GM23338 (cell line): ENCODE measurements around the gene ZNF20. TPM values are rescaled to one million over a fixed set of nuclear protein-coding genes. Genes with fewer than 3 reads are reported as not detected.

Source experiments
- ATAC-seq: fragments of 200-7000 bp; cut with Tn5 transposase; 3 replicates; pipeline ENCODE4 v1.9.1; 2020
- DNase-seq: peaks from one replicate; pipeline ENCODE4 v3.0.0-alpha.2; 2015; ENCODE audit warnings: low spot score
- H2AFZ ChIP-seq: fragments of 200-600 bp; sonication (generic); 2 replicates; pipeline ENCODE4 v1.8.0; 2016; ENCODE audit warnings: antibody characterized with exemption, mild to moderate bottlenecking, moderate library complexity
- H3F3A ChIP-seq: fragments of 200-600 bp; sonication (generic); replicated peaks from 2 replicates; pipeline ENCODE4 v1.8.0; 2017; ENCODE audit warnings: antibody characterized with exemption, mixed run types, low read depth
- H3K27ac ChIP-seq: fragments of 200-600 bp; sonication (generic); 2 replicates; pipeline ENCODE4 v1.6.1; 2016; ENCODE audit warnings: low read depth
- H3K27me3 ChIP-seq: fragments of 200-600 bp; sonication (generic); 2 replicates; pipeline ENCODE4 v1.8.0; 2016; ENCODE audit warnings: mild to moderate bottlenecking, mixed run types, moderate library complexity; ENCODE audit not compliant: insufficient read depth
- H3K36me3 ChIP-seq: fragments of 200-600 bp; sonication (generic); 2 replicates; pipeline ENCODE4 v1.8.0; 2016; ENCODE audit warnings: mild to moderate bottlenecking; ENCODE audit not compliant: insufficient read depth
- H3K4me1 ChIP-seq: fragments of 200-600 bp; sonication (generic); 2 replicates; pipeline ENCODE4 v1.8.0; 2016; ENCODE audit warnings: mild to moderate bottlenecking, moderate library complexity; ENCODE audit not compliant: insufficient read depth
- H3K4me2 ChIP-seq: fragments of 200-600 bp; sonication (generic); 2 replicates; pipeline ENCODE4 v1.7.1; 2017; ENCODE audit warnings: mixed run types
- H3K4me3 ChIP-seq: fragments of 200-600 bp; sonication (generic); 2 replicates; pipeline ENCODE4 v1.6.1; 2016; ENCODE audit warnings: mixed run types
- H3K79me2 ChIP-seq: fragments of 200-600 bp; sonication (generic); replicated peaks from 2 replicates; pipeline ENCODE4 v1.8.0; 2017; ENCODE audit warnings: mild to moderate bottlenecking; ENCODE audit not compliant: insufficient read depth
- H3K9me2 ChIP-seq: fragments of 200-600 bp; sonication (generic); 2 replicates; pipeline ENCODE4 v1.8.0; 2017; ENCODE audit not compliant: insufficient read depth
- H4K20me1 ChIP-seq: fragments of 200-600 bp; sonication (generic); replicated peaks from 2 replicates; pipeline ENCODE4 v1.8.0; 2017; ENCODE audit warnings: mild to moderate bottlenecking; ENCODE audit not compliant: insufficient read depth
- H3K27ac Mint-ChIP-seq: 2 replicates; pipeline ENCODE4 v1.8.0; 2020; ENCODE audit warnings: inconsistent platforms, mild to moderate bottlenecking, moderate library complexity, mixed read lengths
- H3K27me3 Mint-ChIP-seq: 3 replicates; pipeline ENCODE4 v1.8.0; 2022; ENCODE audit warnings: low read depth, mild to moderate bottlenecking, moderate library complexity, mixed read lengths, inconsistent platforms; ENCODE audit not compliant: insufficient read depth, poor library complexity
- H3K36me3 Mint-ChIP-seq: 3 replicates; pipeline ENCODE4 v1.8.0; 2021; ENCODE audit warnings: low read depth, mild to moderate bottlenecking, inconsistent platforms, moderate library complexity, mixed read lengths
- H3K4me1 Mint-ChIP-seq: 3 replicates; pipeline ENCODE4 v1.8.0; 2020; ENCODE audit warnings: mild to moderate bottlenecking, inconsistent platforms, mixed read lengths
- H3K4me3 Mint-ChIP-seq: 3 replicates; pipeline ENCODE4 v1.8.0; 2021; ENCODE audit warnings: moderate library complexity, mild to moderate bottlenecking, inconsistent platforms, mixed read lengths
- H3K9me3 Mint-ChIP-seq: 3 replicates; pipeline ENCODE4 v1.8.0; 2020; ENCODE audit warnings: moderate library complexity, mild to moderate bottlenecking, inconsistent platforms, mixed read lengths
- CREB1 ChIP-seq: fragments of 250-450 bp; sonication (Bioruptor Pico); IDR thresholded peaks from 2 replicates; pipeline ENCODE4 v1.5.0; 2020; ENCODE audit warnings: low read depth, mild to moderate bottlenecking, moderate library complexity
- EZH2 ChIP-seq: fragments of 200-600 bp; sonication (generic); IDR thresholded peaks from one replicate; pipeline ENCODE4 v1.8.0; 2017; ENCODE audit warnings: antibody characterized with exemption, mild to moderate bottlenecking, low read depth; ENCODE audit not compliant: unreplicated experiment
- EZH2phosphoT487 ChIP-seq: fragments of 200-600 bp; sonication (generic); IDR thresholded peaks from one replicate; pipeline ENCODE4 v1.8.1; 2018; ENCODE audit warnings: antibody characterized with exemption; ENCODE audit not compliant: unreplicated experiment
- JUNB ChIP-seq: IDR thresholded peaks from one replicate; pipeline ENCODE4 v1.6.1; 2016; ENCODE audit warnings: antibody characterized with exemption; ENCODE audit not compliant: unreplicated experiment
- NANOG ChIP-seq: IDR thresholded peaks from 2 replicates; pipeline ENCODE4 v1.6.1; 2016; ENCODE audit warnings: antibody characterized with exemption, borderline replicate concordance
- STAT1 ChIP-seq: IDR thresholded peaks from one replicate; pipeline ENCODE4 v1.6.1; 2016; ENCODE audit warnings: antibody characterized with exemption; ENCODE audit not compliant: unreplicated experiment
- ZNF114 ChIP-seq: fragments of 250-450 bp; sonication (Bioruptor Pico); IDR thresholded peaks from 2 replicates; pipeline ENCODE4 v1.5.0; 2020; ENCODE audit warnings: mild to moderate bottlenecking, moderate library complexity
- polyA plus RNA-seq: library from polyadenylated mRNA; unstranded; fragments of >200 nt; fragmentation: Nextera tagmentation; extraction: Ambion mirVana; gene quantifications from 2 replicates; pipeline ENCODE4 v1.2.1, GENCODE V29; 2016
- total RNA-seq: library from RNA; depleted of rRNA; stranded (reverse); fragments of >200 nt; shearing (Covaris generic); gene quantifications from 2 replicates; pipeline ENCODE4 v1.2.3, GENCODE V29; 2014
- TF ChIP-seq, protein P1 (sequence below): IDR thresholded peaks from one replicate; pipeline ENCODE4 v1.6.1; 2018; ENCODE audit warnings: antibody characterized with exemption; ENCODE audit not compliant: unreplicated experiment
- TF ChIP-seq, protein P2 (sequence below), 2 experiments: fragments of 200-600 bp in 1 of 2; sonication (generic) in 1 of 2; conservative IDR thresholded peaks; 2 replicates each; pipeline versions ENCODE4 v1.5.1 to v1.6.1; 2016 to 2017; ENCODE audit warnings: antibody characterized with exemption in 2 of 2, low read depth in 2 of 2, mild to moderate bottlenecking in 2 of 2, moderate library complexity in 1 of 2
- TF ChIP-seq, protein P3 (sequence below): IDR thresholded peaks from 2 replicates; pipeline ENCODE4 v1.6.1; 2016; ENCODE audit warnings: antibody characterized with exemption
- TF ChIP-seq, protein P4 (sequence below): fragments of 250-450 bp; sonication (Bioruptor Pico); IDR thresholded peaks from 2 replicates; pipeline ENCODE4 v1.5.0; 2020; ENCODE audit warnings: mild to moderate bottlenecking, moderate library complexity

Gene ZNF20
- total and polyA plus RNA-seq, 2 experiments from 2014 or later, result 4.1 to 7.5 TPM

DNA sequence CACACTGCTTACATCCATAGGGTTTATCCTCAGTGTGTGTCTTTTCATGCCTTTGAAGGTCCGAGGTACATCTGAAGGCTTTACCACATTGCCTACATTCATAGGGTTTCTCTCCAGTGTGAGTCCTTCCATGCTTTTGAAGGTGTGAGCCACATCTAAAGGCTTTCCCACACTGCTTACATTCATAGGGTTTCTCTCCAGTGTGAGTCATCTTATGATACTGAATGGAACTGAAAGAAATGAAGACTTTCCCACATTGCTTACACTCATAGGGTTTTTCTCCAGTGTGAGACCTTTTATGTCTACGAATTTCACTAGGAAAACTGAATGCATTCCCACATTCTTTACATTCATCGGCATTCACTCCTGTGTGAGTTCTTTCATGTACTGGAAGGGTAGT is 7.1 kb downstream of the ZNF20 start (continued):
- TF ChIP-seq CREB1, result no peak
- no peak for TF ChIP-seq EZH2phosphoT487
- TF ChIP-seq JUNB, result no peak
- TF ChIP-seq NANOG, result no peak
- TF ChIP-seq EZH2, result no peak
- TF ChIP-seq, protein P1, sequence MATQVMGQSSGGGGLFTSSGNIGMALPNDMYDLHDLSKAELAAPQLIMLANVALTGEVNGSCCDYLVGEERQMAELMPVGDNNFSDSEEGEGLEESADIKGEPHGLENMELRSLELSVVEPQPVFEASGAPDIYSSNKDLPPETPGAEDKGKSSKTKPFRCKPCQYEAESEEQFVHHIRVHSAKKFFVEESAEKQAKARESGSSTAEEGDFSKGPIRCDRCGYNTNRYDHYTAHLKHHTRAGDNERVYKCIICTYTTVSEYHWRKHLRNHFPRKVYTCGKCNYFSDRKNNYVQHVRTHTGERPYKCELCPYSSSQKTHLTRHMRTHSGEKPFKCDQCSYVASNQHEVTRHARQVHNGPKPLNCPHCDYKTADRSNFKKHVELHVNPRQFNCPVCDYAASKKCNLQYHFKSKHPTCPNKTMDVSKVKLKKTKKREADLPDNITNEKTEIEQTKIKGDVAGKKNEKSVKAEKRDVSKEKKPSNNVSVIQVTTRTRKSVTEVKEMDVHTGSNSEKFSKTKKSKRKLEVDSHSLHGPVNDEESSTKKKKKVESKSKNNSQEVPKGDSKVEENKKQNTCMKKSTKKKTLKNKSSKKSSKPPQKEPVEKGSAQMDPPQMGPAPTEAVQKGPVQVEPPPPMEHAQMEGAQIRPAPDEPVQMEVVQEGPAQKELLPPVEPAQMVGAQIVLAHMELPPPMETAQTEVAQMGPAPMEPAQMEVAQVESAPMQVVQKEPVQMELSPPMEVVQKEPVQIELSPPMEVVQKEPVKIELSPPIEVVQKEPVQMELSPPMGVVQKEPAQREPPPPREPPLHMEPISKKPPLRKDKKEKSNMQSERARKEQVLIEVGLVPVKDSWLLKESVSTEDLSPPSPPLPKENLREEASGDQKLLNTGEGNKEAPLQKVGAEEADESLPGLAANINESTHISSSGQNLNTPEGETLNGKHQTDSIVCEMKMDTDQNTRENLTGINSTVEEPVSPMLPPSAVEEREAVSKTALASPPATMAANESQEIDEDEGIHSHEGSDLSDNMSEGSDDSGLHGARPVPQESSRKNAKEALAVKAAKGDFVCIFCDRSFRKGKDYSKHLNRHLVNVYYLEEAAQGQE, result no peak
- TF ChIP-seq, protein P2, sequence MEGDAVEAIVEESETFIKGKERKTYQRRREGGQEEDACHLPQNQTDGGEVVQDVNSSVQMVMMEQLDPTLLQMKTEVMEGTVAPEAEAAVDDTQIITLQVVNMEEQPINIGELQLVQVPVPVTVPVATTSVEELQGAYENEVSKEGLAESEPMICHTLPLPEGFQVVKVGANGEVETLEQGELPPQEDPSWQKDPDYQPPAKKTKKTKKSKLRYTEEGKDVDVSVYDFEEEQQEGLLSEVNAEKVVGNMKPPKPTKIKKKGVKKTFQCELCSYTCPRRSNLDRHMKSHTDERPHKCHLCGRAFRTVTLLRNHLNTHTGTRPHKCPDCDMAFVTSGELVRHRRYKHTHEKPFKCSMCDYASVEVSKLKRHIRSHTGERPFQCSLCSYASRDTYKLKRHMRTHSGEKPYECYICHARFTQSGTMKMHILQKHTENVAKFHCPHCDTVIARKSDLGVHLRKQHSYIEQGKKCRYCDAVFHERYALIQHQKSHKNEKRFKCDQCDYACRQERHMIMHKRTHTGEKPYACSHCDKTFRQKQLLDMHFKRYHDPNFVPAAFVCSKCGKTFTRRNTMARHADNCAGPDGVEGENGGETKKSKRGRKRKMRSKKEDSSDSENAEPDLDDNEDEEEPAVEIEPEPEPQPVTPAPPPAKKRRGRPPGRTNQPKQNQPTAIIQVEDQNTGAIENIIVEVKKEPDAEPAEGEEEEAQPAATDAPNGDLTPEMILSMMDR (conservative IDR thresholded peaks at IDR 0.05; ENCODE audit: low read depth in 2 of 2), result no peak

DNA sequence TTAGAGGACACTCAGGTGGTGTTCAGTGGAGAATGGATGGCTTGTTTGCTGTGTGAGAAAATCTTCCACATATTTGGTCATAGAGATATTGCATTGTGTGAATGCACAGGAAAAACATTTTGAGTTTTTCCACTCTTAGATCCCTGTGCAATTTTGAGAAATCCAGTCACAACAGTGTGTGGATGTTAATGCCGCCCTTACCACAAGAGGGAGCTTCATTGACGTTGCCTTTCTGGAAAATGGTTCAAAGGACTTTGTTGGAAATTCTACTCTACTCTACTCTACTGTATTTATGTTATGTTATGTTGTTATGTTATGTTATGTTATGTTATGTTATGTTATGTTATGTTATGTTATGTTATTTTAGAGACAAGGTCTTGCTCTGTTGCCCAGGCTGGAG is 13.4 kb downstream of the ZNF20 start:
- H3K36me3 ChIP-seq, result peaks cover 10% of the 10 kb centered on the region; the same call in 1 of the 2 replicates
- peaks cover 85% of the 10 kb centered on the region for H3K9me3 Mint-ChIP-seq
- no peak for ATAC-seq

More for the DNA sequence above, 13.4 kb downstream of the ZNF20 start:
- Mint-ChIP-seq H3K4me1 (no peaks in the 10 kb centered on the region), H3K36me3 (peaks cover 48% of the 10 kb centered on the region), H3K27me3 (peaks cover 6% of the 10 kb centered on the region), H3K27ac (no peak overlapping the region), H3K4me3 (no peak overlapping the region)
- Histone ChIP-seq H3K79me2 (no peaks in the 10 kb centered on the region), H3K4me3 (no peak overlapping the region), H3K9me2 (no peaks in the 10 kb centered on the region), H3K27me3 (no peaks in the 10 kb centered on the region), H3F3A (no peaks in the 10 kb centered on the region), H3K27ac (no peak overlapping the region), H3K4me2 (no peak overlapping the region), H4K20me1 (no peaks in the 10 kb centered on the region), H3K4me1 (no peaks in the 10 kb centered on the region), H2AFZ (no peak overlapping the region)
- DNase-seq, result peak; percentile 64
- TF ChIP-seq STAT1 (no peak), JUNB (no peak), ZNF114 (CRISPR knock-in tag) (no peak), EZH2phosphoT487 (no peak)
- TF ChIP-seq, protein P3, sequence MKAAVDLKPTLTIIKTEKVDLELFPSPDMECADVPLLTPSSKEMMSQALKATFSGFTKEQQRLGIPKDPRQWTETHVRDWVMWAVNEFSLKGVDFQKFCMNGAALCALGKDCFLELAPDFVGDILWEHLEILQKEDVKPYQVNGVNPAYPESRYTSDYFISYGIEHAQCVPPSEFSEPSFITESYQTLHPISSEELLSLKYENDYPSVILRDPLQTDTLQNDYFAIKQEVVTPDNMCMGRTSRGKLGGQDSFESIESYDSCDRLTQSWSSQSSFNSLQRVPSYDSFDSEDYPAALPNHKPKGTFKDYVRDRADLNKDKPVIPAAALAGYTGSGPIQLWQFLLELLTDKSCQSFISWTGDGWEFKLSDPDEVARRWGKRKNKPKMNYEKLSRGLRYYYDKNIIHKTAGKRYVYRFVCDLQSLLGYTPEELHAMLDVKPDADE, result no peak
- TF ChIP-seq, protein P4, sequence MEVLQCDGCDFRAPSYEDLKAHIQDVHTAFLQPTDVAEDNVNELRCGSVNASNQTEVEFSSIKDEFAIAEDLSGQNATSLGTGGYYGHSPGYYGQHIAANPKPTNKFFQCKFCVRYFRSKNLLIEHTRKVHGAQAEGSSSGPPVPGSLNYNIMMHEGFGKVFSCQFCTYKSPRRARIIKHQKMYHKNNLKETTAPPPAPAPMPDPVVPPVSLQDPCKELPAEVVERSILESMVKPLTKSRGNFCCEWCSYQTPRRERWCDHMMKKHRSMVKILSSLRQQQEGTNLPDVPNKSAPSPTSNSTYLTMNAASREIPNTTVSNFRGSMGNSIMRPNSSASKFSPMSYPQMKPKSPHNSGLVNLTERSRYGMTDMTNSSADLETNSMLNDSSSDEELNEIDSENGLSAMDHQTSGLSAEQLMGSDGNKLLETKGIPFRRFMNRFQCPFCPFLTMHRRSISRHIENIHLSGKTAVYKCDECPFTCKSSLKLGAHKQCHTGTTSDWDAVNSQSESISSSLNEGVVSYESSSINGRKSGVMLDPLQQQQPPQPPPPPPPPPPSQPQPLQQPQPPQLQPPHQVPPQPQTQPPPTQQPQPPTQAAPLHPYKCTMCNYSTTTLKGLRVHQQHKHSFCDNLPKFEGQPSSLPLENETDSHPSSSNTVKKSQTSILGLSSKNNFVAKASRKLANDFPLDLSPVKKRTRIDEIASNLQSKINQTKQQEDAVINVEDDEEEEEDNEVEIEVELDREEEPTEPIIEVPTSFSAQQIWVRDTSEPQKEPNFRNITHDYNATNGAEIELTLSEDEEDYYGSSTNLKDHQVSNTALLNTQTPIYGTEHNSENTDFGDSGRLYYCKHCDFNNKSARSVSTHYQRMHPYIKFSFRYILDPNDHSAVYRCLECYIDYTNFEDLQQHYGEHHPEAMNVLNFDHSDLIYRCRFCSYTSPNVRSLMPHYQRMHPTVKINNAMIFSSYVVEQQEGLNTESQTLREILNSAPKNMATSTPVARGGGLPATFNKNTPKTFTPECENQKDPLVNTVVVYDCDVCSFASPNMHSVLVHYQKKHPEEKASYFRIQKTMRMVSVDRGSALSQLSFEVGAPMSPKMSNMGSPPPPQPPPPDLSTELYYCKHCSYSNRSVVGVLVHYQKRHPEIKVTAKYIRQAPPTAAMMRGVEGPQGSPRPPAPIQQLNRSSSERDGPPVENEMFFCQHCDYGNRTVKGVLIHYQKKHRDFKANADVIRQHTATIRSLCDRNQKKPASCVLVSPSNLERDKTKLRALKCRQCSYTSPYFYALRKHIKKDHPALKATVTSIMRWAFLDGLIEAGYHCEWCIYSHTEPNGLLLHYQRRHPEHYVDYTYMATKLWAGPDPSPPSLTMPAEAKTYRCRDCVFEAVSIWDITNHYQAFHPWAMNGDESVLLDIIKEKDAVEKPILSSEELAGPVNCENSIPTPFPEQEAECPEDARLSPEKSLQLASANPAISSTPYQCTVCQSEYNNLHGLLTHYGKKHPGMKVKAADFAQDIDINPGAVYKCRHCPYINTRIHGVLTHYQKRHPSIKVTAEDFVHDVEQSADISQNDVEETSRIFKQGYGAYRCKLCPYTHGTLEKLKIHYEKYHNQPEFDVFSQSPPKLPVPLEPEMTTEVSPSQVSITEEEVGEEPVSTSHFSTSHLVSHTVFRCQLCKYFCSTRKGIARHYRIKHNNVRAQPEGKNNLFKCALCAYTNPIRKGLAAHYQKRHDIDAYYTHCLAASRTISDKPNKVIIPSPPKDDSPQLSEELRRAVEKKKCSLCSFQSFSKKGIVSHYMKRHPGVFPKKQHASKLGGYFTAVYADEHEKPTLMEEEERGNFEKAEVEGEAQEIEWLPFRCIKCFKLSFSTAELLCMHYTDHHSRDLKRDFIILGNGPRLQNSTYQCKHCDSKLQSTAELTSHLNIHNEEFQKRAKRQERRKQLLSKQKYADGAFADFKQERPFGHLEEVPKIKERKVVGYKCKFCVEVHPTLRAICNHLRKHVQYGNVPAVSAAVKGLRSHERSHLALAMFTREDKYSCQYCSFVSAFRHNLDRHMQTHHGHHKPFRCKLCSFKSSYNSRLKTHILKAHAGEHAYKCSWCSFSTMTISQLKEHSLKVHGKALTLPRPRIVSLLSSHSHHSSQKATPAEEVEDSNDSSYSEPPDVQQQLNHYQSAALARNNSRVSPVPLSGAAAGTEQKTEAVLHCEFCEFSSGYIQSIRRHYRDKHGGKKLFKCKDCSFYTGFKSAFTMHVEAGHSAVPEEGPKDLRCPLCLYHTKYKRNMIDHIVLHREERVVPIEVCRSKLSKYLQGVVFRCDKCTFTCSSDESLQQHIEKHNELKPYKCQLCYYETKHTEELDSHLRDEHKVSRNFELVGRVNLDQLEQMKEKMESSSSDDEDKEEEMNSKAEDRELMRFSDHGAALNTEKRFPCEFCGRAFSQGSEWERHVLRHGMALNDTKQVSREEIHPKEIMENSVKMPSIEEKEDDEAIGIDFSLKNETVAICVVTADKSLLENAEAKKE, result no peak
- TF ChIP-seq, protein P2 (conservative IDR thresholded peaks at IDR 0.05; ENCODE audit: low read depth in 2 of 2), result peak; percentile 68 to 83
